K562 (cell line): ENCODE measurements around the gene C10orf105.

Experiments
- ATF2 ChIP-seq: sonication (generic); formaldehyde crosslinking; IDR thresholded peaks from 2 replicates; pipeline ENCODE4 v1.8.1; 2022; ENCODE audit warnings: missing genetic modification reagents
- CBX3 ChIP-seq, 2 experiments: IDR thresholded peaks; 1 replicate in 1 of 2; 2 replicates in 1 of 2; pipeline ENCODE4 v1.6.1; 2012; ENCODE audit warnings: inconsistent platforms in 2 of 2, low read length in 2 of 2, borderline replicate concordance in 1 of 2, control low read depth in 1 of 2
- CTCF ChIP-seq, 3 experiments: IDR thresholded peaks in 2 of 3; conservative IDR thresholded peaks in 1 of 3; 2 replicates each; pipeline ENCODE4 v1.5.1; 2011 to 2012; ENCODE audit warnings: low read length in 3 of 3, mild to moderate bottlenecking in 3 of 3, control low read depth in 2 of 3, improper control_type of control experiment in 1 of 3, inconsistent platforms in 1 of 3, low read depth in 1 of 3, mixed read lengths in 1 of 3, moderate library complexity in 1 of 3; ENCODE audit not compliant: insufficient read depth in 2 of 3
- MAX ChIP-seq: sonication (generic); formaldehyde crosslinking; IDR thresholded peaks from 2 replicates; pipeline ENCODE4 v1.9.0; 2022; ENCODE audit warnings: mild to moderate bottlenecking, missing genetic modification reagents
- MCM7 ChIP-seq, 2 experiments: fragments of 450-650 bp; IDR thresholded peaks; 2 replicates each; pipeline ENCODE4 v1.6.1; 2016 to 2018
- MXI1 ChIP-seq: IDR thresholded peaks from 2 replicates; pipeline ENCODE4 v1.6.1; 2011; ENCODE audit warnings: low read depth, mild to moderate bottlenecking, improper control_type of control experiment, low read length
- NRF1 ChIP-seq, 2 experiments: fragments of 450-650 bp; IDR thresholded peaks in 1 of 2; conservative IDR thresholded peaks in 1 of 2; 2 replicates each; pipeline ENCODE4 v1.6.1; 2014; ENCODE audit warnings: mild to moderate bottlenecking in 2 of 2
- RHOXF2B ChIP-seq: fragments of 250-450 bp; sonication (Bioruptor Pico); conservative IDR thresholded peaks from 2 replicates; pipeline ENCODE4 v1.5.1; 2021
- SOX6 ChIP-seq: fragments of 450-650 bp; IDR thresholded peaks from 2 replicates; pipeline ENCODE4 v1.6.1; 2014; ENCODE audit warnings: mild to moderate bottlenecking
- ZNF224 ChIP-seq: sonication (generic); formaldehyde crosslinking; IDR thresholded peaks from 2 replicates; pipeline ENCODE4 v1.8.0; 2022; ENCODE audit warnings: mild to moderate bottlenecking, missing genetic modification reagents
- ZNF561 ChIP-seq: fragments of 450-650 bp; formaldehyde crosslinking; conservative IDR thresholded peaks from 2 replicates; pipeline ENCODE4 v1.4.0; 2020; ENCODE audit warnings: mild to moderate bottlenecking, moderate library complexity
- ZNF644 ChIP-seq: fragments of 200-800 bp; sonication (Bioruptor generic); IDR thresholded peaks from 2 replicates; pipeline ENCODE4 v1.6.1; 2016; ENCODE audit warnings: low read depth, missing genetic modification characterization, missing compliant biosample characterization

- TF ChIP-seq CTCF (IDR thresholded peaks at IDR 0.05 in 2 of 3, conservative IDR thresholded peaks at IDR 0.05 in 1 of 3; ENCODE audit: insufficient read depth in 2 of 3, low read depth in 1 of 3, low read length in 3 of 3) (no peak), MAX (CRISPR knock-in tag) (no peak), ZNF561 (CRISPR knock-in tag) (no peak), CBX3 (IDR thresholded peaks at IDR 0.05; ENCODE audit: borderline replicate concordance in 1 of 2, low read length in 2 of 2) (no peak), RHOXF2B (CRISPR knock-in tag) (no peak), ZNF644 (no peak), ZNF224 (CRISPR knock-in tag) (no peak), ATF2 (CRISPR knock-in tag) (no peak), SOX6 (no peak), MXI1 (no peak), MCM7 (IDR thresholded peaks at IDR 0.05) (no peak), NRF1 (conservative IDR thresholded peaks at IDR 0.05 in 1 of 2, IDR thresholded peaks at IDR 0.05 in 1 of 2) (no peak)
These were observed 2.5 kb downstream of the C10orf105 start for GRCh38 chr10:71717056-71717455.
